B cell (primary cell): ENCODE measurements around the gene GAL. TPM values are rescaled to one million over a fixed set of nuclear protein-coding genes. Genes with fewer than 3 reads are reported as not detected.

Experiments used
- ATAC-seq: fragments of 200-7000 bp; cut with Tn5 transposase; one replicate; pipeline ENCODE4 v1.10.0; 2021; ENCODE audit warnings: low read depth, mild to moderate bottlenecking, moderate number of reproducible peaks, moderate library complexity
- CTCF ChIA-PET: fragments of 350-600 bp; sonication (Branson Sonifier 250); formaldehyde crosslinking; loops from one replicate; lab custom pipeline; 2021; ENCODE audit warnings: antibody characterized with exemption, inconsistent platforms; lab: Charles Lee
- POLR2A ChIA-PET: fragments of 350-600 bp; sonication (Branson Sonifier 250); formaldehyde crosslinking; loops from one replicate; lab custom pipeline; 2021; ENCODE audit warnings: antibody characterized with exemption; lab: Charles Lee
- DNase-seq: peaks from one replicate; pipeline ENCODE4 v3.0.0; 2013
- H2AFZ ChIP-seq: 2 replicates; pipeline ENCODE4 v1.6.1; 2012; ENCODE audit warnings: mild to moderate bottlenecking, low read depth, low read length; ENCODE audit not compliant: insufficient read depth, poor library complexity, severe bottlenecking
- H3K27ac ChIP-seq, 2 donors: 1 replicate in 1 of 2; 2 replicates in 1 of 2; pipeline ENCODE4 v1.5.1; 2012 to 2013; ENCODE audit warnings: low read length in 2 of 2, mild to moderate bottlenecking in 2 of 2, moderate library complexity in 1 of 2
- H3K27me3 ChIP-seq, 4 experiments: fragments of 200-600 bp in 1 of 4; sonication (generic) in 1 of 4; replicated peaks in 1 of 4; 1 replicate in 2 of 4; 2 replicates in 2 of 4; pipeline versions ENCODE4 v1.6.1 to v1.7.0; 2013 to 2016; ENCODE audit warnings: low read length in 3 of 4, mild to moderate bottlenecking in 2 of 4, mixed read lengths in 1 of 4, moderate library complexity in 1 of 4; ENCODE audit not compliant: insufficient read depth in 4 of 4, control insufficient read depth in 3 of 4; ENCODE audit errors: control extremely low read depth in 1 of 4
- H3K36me3 ChIP-seq, 2 experiments: replicated peaks in 1 of 2; 1 replicate in 1 of 2; 2 replicates in 1 of 2; pipeline versions ENCODE4 v1.6.1 to v1.7.1; 2013; ENCODE audit warnings: low read length in 1 of 2; ENCODE audit not compliant: insufficient read depth in 2 of 2, control insufficient read depth in 1 of 2; ENCODE audit errors: control extremely low read depth in 1 of 2, extremely low read depth in 1 of 2
- H3K4me1 ChIP-seq, 2 donors: fragments of 200-600 bp in 1 of 2; sonication (generic) in 1 of 2; 1 replicate in 1 of 2; 2 replicates in 1 of 2; pipeline versions ENCODE4 v1.5.1 to v1.6.1; 2013 to 2017; ENCODE audit warnings: low read length in 2 of 2; ENCODE audit not compliant: control insufficient read depth in 2 of 2, insufficient read depth in 2 of 2
- H3K4me2 ChIP-seq: replicated peaks from 2 replicates; pipeline ENCODE3; 2012; ENCODE audit warnings: mild to moderate bottlenecking, low read depth, low read length; ENCODE audit not compliant: poor library complexity, severe bottlenecking
- H3K4me3 ChIP-seq, 5 experiments: fragments of 200-600 bp in 1 of 5; sonication (generic) in 1 of 5; 1 replicate in 3 of 5; 2 replicates in 2 of 5; pipeline versions ENCODE4 v1.5.1 to v1.7.0; 2011 to 2016; ENCODE audit warnings: low read length in 4 of 5, mild to moderate bottlenecking in 4 of 5, low read depth in 2 of 5, control low read depth in 1 of 5, moderate library complexity in 1 of 5; ENCODE audit not compliant: insufficient read depth in 1 of 5; ENCODE audit errors: control extremely low read depth in 1 of 5, extremely low read depth in 1 of 5
- H3K79me2 ChIP-seq: fragments of 200-600 bp; sonication (generic); one replicate; pipeline ENCODE4 v1.6.0; 2016; ENCODE audit warnings: low read length; ENCODE audit not compliant: control insufficient read depth, insufficient read depth
- H3K9ac ChIP-seq: fragments of 200-600 bp; sonication (generic); 2 replicates; pipeline ENCODE4 v1.6.1; 2017; ENCODE audit warnings: mild to moderate bottlenecking, low read length, moderate library complexity
- H3K9me3 ChIP-seq, 3 donors: one replicate each; pipeline versions ENCODE4 v1.6.1 to v1.7.1; 2013; ENCODE audit warnings: low read length in 2 of 3; ENCODE audit not compliant: control insufficient read depth in 2 of 3, insufficient read depth in 1 of 3; ENCODE audit errors: control extremely low read depth in 1 of 3
- H4K20me1 ChIP-seq: 2 replicates; pipeline ENCODE4 v1.6.0; 2012; ENCODE audit warnings: mild to moderate bottlenecking, low read length; ENCODE audit not compliant: insufficient read depth, control insufficient read depth, poor library complexity, severe bottlenecking
- H3K27ac Mint-ChIP-seq: one replicate; pipeline ENCODE4 v1.8.0; 2021; ENCODE audit warnings: mixed read lengths
- H3K27me3 Mint-ChIP-seq: one replicate; pipeline ENCODE4 v1.8.0; 2021; ENCODE audit warnings: mixed read lengths
- H3K4me1 Mint-ChIP-seq: one replicate; pipeline ENCODE4 v1.8.0; 2021; ENCODE audit warnings: mixed read lengths
- H3K4me3 Mint-ChIP-seq: one replicate; pipeline ENCODE4 v1.8.0; 2021; ENCODE audit warnings: mixed read lengths
- H3K9me3 Mint-ChIP-seq: one replicate; pipeline ENCODE4 v1.8.0; 2022; ENCODE audit warnings: mixed read lengths; ENCODE audit not compliant: insufficient read depth
- EZH2 ChIP-seq: IDR thresholded peaks from 2 replicates; pipeline ENCODE4 v1.6.1; 2012; ENCODE audit warnings: borderline replicate concordance, low read depth, mild to moderate bottlenecking, moderate library complexity, low read length; ENCODE audit not compliant: insufficient read depth, poor library complexity, severe bottlenecking
- WGBS: methylation state at CpG from one replicate; pipeline ENCODE4 v1.1.5; 2013; ENCODE audit warnings: missing lambda C conversion rate; ENCODE audit not compliant: insufficient coverage; 5-methylcytosine and 5-hydroxymethylcytosine counted together
- intact Hi-C: fragments of 100-400 bp; cut with micrococcal nuclease; formaldehyde crosslinking; loops from one replicate; pipeline ENCODE4 v1.10.0; 2022
- polyA plus RNA-seq: library from polyadenylated mRNA; depleted of rRNA; stranded (reverse); fragments of >200 nt; gene quantifications from 2 replicates; pipeline ENCODE4 v1.2.3, GENCODE V29; 2012
- total RNA-seq, 2 donors: library from RNA; stranded (reverse); fragments of 120-200 nt in 1 of 2; gene quantifications; 1 replicate in 1 of 2; 2 replicates in 1 of 2; pipeline versions ENCODE4 v1.2.3 to v1.2.4, GENCODE V29; 2013 to 2022
- TF ChIP-seq, protein P1 (sequence below): fragments of 200-600 bp; IDR thresholded peaks from one replicate; pipeline ENCODE4 v1.8.0; 2022; ENCODE audit warnings: antibody characterized with exemption, mild to moderate bottlenecking

Gene GAL
- total and polyA plus RNA-seq, 2 donors (not counting 1 experiment from before 2014, with no cell fraction given): not detected

- no peak overlapping the region for H3K4me2 ChIP-seq
- H3K9me3 ChIP-seq: peaks cover 0 to 4% (median 0%) of the 10 kb centered on the region in 3 donors
- intact Hi-C loops: no loop called here
- H3K4me1 Mint-ChIP-seq: no peaks in the 10 kb centered on the region
- DNase-seq: no peak
- WGBS: 95% methylated on average over 18 of the region's 18 CpGs
- TF ChIP-seq, protein P1, sequence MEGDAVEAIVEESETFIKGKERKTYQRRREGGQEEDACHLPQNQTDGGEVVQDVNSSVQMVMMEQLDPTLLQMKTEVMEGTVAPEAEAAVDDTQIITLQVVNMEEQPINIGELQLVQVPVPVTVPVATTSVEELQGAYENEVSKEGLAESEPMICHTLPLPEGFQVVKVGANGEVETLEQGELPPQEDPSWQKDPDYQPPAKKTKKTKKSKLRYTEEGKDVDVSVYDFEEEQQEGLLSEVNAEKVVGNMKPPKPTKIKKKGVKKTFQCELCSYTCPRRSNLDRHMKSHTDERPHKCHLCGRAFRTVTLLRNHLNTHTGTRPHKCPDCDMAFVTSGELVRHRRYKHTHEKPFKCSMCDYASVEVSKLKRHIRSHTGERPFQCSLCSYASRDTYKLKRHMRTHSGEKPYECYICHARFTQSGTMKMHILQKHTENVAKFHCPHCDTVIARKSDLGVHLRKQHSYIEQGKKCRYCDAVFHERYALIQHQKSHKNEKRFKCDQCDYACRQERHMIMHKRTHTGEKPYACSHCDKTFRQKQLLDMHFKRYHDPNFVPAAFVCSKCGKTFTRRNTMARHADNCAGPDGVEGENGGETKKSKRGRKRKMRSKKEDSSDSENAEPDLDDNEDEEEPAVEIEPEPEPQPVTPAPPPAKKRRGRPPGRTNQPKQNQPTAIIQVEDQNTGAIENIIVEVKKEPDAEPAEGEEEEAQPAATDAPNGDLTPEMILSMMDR: no peak
- no peak for TF ChIP-seq EZH2
- H3K79me2 ChIP-seq: no peaks in the 10 kb centered on the region
- H3K36me3 ChIP-seq: no peaks in the 10 kb centered on the region
- peaks cover 50% of the 10 kb centered on the region for H3K27me3 Mint-ChIP-seq
- H3K9ac ChIP-seq: no peak overlapping the region
- no peak for ATAC-seq
- H3K4me3 ChIP-seq: no peak overlapping the region
- no peak overlapping the region for H3K4me3 Mint-ChIP-seq
- no peaks in the 10 kb centered on the region for H3K9me3 Mint-ChIP-seq
- no peak overlapping the region for H3K27ac ChIP-seq
- ChIA-PET CTCF (no interaction called here), POLR2A (no interaction called here)
- no peak overlapping the region for H2AFZ ChIP-seq
- H3K27me3 ChIP-seq: peaks cover 0 to 36% (median 5%) of the 10 kb centered on the region in 4 experiments
- peaks cover 0 to 4% of the 10 kb centered on the region in 2 donors for H3K4me1 ChIP-seq
- no peaks in the 10 kb centered on the region for H4K20me1 ChIP-seq
- no peak overlapping the region for H3K27ac Mint-ChIP-seq
Observed at GRCh38 chr11:68685656-68686380, 1.5 kb downstream of the GAL start.

DNA sequence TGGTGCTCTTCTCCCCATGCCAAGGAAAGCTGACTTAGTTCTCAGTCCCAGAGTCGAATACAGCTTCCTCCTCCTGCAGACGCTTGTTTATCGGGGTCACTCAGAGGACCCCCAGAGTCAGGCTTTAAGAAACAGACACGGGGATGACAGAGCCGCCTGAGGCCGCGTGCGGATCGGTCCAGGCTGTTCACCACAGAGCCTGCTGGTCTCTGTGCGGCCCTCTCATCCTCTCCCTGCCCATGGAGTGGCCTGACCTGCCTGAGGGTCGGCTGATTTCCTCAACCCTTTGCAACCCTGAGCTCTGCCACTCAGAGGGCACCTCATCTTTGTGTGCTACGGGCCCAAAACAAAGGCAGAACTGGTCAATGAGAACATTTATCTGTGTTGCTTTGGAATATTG, 2.1 kb downstream of the GAL start:
- no peak overlapping the region for H3K4me3 Mint-ChIP-seq
- peaks cover 0 to 4% (median 0%) of the 10 kb centered on the region in 3 donors for H3K9me3 ChIP-seq
- ChIA-PET POLR2A (no interaction called here), CTCF (no interaction called here)
- H3K27me3 Mint-ChIP-seq: peaks cover 55% of the 10 kb centered on the region
- ATAC-seq (no peak), DNase-seq (no peak)
- no peak overlapping the region for H3K27ac ChIP-seq
- no peak overlapping the region for H2AFZ ChIP-seq
- H3K79me2 ChIP-seq: no peaks in the 10 kb centered on the region
- no peak overlapping the region for H3K9ac ChIP-seq
- H3K9me3 Mint-ChIP-seq: no peaks in the 10 kb centered on the region
- intact Hi-C loops: no loop called here
- no peak overlapping the region for H3K27ac Mint-ChIP-seq
- peaks cover 0 to 4% of the 10 kb centered on the region in 2 donors for H3K4me1 ChIP-seq
- TF ChIP-seq, protein P1: no peak
- TF ChIP-seq EZH2: no peak
- peaks cover 0 to 36% (median 5%) of the 10 kb centered on the region in 4 experiments for H3K27me3 ChIP-seq
- no peaks in the 10 kb centered on the region for H3K36me3 ChIP-seq
- H3K4me2 ChIP-seq: no peak overlapping the region
- H3K4me1 Mint-ChIP-seq: no peaks in the 10 kb centered on the region
- no peak overlapping the region for H3K4me3 ChIP-seq
- no peaks in the 10 kb centered on the region for H4K20me1 ChIP-seq
- WGBS: 94% methylated on average over 11 of the region's 12 CpGs
